Mammary epithelial cell (primary cell): ENCODE data around the gene SLC25A20.
"Not testable (repeated sequence)": the region's sequence is repeated elsewhere in the genome, so short reads cannot be mapped to it uniquely, and the experiment has no call there.

Experiments
- EZH2 ChIP-seq: IDR thresholded peaks from 2 replicates; pipeline ENCODE4 v1.6.1; 2012; ENCODE audit warnings: low read length, inconsistent platforms, borderline replicate concordance
- TF ChIP-seq, protein P1 (sequence below), 2 donors: IDR thresholded peaks in 1 of 2; conservative IDR thresholded peaks in 1 of 2; 2 replicates each; pipeline ENCODE4 v1.5.1; 2011 to 2012; ENCODE audit warnings: inconsistent platforms in 2 of 2, low read length in 2 of 2, mild to moderate bottlenecking in 2 of 2, control low read depth in 1 of 2, low read depth in 1 of 2; ENCODE audit not compliant: insufficient read depth in 1 of 2; ENCODE audit errors: extremely low read depth in 1 of 2

DNA sequence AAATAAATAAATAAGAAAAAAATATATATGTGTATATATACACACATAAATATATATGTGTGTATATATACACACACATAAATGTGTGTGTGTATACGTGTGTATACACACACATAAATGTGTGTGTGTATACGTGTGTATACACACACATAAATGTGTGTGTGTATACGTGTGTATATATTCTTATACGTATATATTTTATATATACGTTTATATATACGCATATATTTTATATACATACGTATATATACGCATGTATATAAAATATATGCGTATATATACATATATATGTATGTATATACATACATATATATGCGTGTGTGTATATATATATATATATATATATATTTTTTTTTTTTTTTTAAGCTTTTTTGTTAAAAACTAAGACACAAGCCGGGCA, 69.2 kb downstream of the SLC25A20 start:
- TF ChIP-seq EZH2, result not testable (repeated sequence)
- TF ChIP-seq, protein P1, sequence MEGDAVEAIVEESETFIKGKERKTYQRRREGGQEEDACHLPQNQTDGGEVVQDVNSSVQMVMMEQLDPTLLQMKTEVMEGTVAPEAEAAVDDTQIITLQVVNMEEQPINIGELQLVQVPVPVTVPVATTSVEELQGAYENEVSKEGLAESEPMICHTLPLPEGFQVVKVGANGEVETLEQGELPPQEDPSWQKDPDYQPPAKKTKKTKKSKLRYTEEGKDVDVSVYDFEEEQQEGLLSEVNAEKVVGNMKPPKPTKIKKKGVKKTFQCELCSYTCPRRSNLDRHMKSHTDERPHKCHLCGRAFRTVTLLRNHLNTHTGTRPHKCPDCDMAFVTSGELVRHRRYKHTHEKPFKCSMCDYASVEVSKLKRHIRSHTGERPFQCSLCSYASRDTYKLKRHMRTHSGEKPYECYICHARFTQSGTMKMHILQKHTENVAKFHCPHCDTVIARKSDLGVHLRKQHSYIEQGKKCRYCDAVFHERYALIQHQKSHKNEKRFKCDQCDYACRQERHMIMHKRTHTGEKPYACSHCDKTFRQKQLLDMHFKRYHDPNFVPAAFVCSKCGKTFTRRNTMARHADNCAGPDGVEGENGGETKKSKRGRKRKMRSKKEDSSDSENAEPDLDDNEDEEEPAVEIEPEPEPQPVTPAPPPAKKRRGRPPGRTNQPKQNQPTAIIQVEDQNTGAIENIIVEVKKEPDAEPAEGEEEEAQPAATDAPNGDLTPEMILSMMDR (conservative IDR thresholded peaks at IDR 0.05 in 1 of 2, IDR thresholded peaks at IDR 0.05 in 1 of 2; ENCODE audit: extremely low read depth in 1 of 2, insufficient read depth in 1 of 2, low read depth in 1 of 2, low read length in 2 of 2), result not testable (repeated sequence)
